HG03378 (cell line): ENCODE measurements around the gene UIMC1.

Experiments
- ATAC-seq: cut with Tn5 transposase; IDR thresholded peaks from one replicate; pipeline ENCODE4 v1.9.1; 2021; ENCODE audit warnings: mild to moderate bottlenecking, moderate library complexity; ENCODE audit not compliant: unreplicated experiment

Gene UIMC1

GRCh38 chr5:176887252-176887849, 119.2 kb downstream of the UIMC1 start:
- ATAC-seq = no peak

GRCh38 chr5:176886336-176887251, 120.0 kb downstream of the UIMC1 start:
- ATAC-seq = no peak

GRCh38 chr5:176884571-176884890, 122.0 kb downstream of the UIMC1 start:
- no peak for ATAC-seq

- no peak for ATAC-seq
Observed at GRCh38 chr5:176883700-176884570, 122.6 kb downstream of the UIMC1 start.

- no peak for ATAC-seq
Observed at GRCh38 chr5:176882567-176882903, 124.0 kb downstream of the UIMC1 start.

- ATAC-seq = no peak
Observed at GRCh38 chr5:176881816-176882566, 124.6 kb downstream of the UIMC1 start.

- ATAC-seq = no peak
Observed at GRCh38 chr5:176881021-176881749, 125.4 kb downstream of the UIMC1 start.

GRCh38 chr5:176880366-176881020, 126.1 kb downstream of the UIMC1 start:
- no peak for ATAC-seq

GRCh38 chr5:176879663-176880361, 126.8 kb downstream of the UIMC1 start:
- ATAC-seq = no peak

- ATAC-seq = no peak
Observed at GRCh38 chr5:176878906-176879662, 127.5 kb downstream of the UIMC1 start.

GRCh38 chr5:176878463-176878862, 128.1 kb downstream of the UIMC1 start:
- no peak for ATAC-seq

GRCh38 chr5:176877793-176878331, 128.7 kb downstream of the UIMC1 start:
- ATAC-seq = no peak

GRCh38 chr5:176876506-176877431, 129.8 kb downstream of the UIMC1 start:
- no peak for ATAC-seq

- no peak for ATAC-seq
Observed at GRCh38 chr5:176875783-176876505, 130.6 kb downstream of the UIMC1 start.

- no peak for ATAC-seq
Observed at GRCh38 chr5:176875014-176875550, 131.5 kb downstream of the UIMC1 start.

- no peak for ATAC-seq
Observed at GRCh38 chr5:176874198-176874780, 132.3 kb downstream of the UIMC1 start.
